Activated CD4-positive, alpha-beta T cell treated with anti-CD3 and anti-CD28 coated beads, Interleukin-2, Interleukin-4, amounts not matched to agents 100 ng/mL and 50 ng/mL, durations not matched to agents 16 hours and 8 hours (primary cell): ENCODE results near the gene EIF1.
"Not testable (repeated sequence)": the region's sequence is repeated elsewhere in the genome, so short reads cannot be mapped to it uniquely, and the experiment has no call there.

ENCODE experiments used
- DNase-seq: peaks from one replicate; pipeline ENCODE4 v3.0.0-alpha.2; 2020; ENCODE audit warnings: low spot score

Gene EIF1

DNA sequence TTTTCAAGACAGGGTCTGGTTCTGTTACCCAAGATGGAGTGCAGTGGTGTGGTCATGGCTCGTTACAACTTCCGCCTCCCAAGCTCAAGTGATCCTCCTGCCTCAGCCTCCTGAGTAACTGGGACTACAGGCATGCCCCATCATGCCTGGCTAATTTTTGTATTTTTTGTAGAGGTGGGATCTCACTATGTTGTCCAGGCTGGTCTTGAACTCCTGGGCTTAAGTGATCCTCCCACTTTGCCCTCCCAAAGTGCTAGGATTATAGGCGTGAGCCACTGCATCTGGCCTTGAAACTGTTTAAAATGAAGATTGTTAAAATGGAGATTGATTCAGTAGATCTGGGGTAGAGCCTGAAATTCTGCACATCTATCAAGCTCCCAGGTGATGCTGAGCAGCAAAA, 12.2 kb downstream of the EIF1 start:
- not testable (repeated sequence) for DNase-seq

DNA sequence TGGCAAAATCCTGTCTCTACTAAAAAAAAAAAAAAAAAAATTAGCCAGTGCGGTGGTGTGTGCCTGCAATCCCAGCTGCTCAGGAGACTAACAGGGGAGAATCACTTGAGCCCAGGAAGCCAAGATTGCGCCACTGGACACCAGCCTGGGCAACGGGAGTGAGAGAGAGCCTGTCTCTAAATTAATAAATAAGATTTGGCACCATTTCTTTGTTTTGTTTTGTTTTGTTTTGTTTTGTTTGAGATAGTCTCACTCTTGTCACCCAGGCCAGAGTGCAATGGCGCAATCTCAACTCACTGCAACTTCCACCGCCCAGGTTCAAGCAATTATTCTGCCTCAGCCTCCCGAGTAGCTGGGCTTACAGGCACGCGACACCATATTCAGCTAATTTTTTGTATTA, 14.0 kb downstream of the EIF1 start:
- no peak for DNase-seq

DNA sequence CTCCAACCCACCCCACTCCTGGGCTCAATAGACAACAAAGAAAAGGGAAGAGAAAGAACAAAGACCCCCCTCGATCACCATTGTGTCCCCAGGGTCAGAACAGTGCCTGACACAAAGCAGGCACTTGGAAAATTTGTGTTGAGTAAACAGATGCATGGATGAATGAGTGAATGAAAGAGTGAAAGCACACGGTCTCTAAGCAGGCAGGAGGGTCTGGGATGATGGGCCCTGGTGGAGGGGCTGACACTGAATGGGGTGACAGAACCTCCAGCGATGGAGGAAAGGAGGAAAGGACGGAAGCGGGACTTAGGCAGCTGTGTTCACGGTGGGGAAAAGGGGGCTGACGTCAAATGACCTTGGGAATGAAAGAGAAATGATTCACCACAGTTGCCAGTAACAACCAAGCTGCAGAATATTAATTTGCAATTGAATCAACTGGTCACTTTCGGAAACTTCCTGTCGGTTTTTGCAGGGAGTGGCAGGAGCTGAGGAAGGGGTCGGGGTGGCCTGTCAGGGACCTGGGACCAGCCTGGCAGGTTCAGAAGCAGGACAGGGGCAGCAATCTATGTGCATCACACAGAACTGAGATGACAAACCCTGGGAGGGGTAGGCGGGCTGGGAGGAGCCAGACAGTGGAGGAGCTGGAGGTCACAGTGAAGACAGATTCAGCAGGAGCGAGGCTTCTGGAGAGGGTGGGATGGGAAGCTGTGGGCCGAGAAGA, 16.7 kb downstream of the EIF1 start:
- no peak for DNase-seq

DNA sequence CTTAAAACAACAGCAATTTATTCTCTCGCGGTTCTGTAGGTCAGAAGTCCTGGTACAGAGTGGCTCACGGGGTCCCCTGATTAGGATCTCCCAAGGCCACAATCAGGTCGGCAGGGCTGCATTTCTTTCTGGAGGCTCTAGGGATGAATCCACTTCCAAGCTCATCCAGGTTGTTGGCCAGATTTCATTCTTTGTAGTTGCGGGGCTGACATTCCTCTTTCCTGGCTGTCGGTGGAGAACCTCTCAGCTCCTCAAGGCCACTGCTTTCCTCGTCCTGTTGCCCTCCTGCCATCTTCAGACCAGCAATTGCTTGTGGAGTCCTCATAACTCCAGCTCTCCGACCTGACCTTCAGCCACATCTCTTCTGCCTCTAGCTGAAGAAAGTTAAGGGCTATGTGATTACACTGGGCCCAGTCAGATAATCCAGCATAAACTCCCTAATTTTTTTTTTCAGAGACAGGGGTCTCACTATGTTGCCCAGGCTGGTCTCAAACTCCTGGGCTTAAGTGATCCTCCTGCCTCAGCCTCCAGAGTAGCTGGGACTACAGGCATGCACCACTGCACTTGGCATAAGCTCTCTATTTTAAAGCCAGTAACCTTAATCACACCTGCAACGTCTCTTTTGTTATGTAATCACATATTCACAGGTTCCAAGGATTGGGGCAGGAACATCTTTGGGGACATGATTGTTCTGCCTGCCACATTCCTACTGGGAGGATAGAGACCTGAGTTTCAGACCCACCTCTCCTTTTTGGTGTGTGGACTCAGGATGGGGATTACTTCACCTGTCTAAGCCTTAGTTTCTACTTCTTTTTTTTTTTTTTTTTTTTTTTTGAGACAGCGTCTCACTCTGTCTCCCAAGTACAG, 19.4 kb downstream of the EIF1 start:
- no peak for DNase-seq

DNA sequence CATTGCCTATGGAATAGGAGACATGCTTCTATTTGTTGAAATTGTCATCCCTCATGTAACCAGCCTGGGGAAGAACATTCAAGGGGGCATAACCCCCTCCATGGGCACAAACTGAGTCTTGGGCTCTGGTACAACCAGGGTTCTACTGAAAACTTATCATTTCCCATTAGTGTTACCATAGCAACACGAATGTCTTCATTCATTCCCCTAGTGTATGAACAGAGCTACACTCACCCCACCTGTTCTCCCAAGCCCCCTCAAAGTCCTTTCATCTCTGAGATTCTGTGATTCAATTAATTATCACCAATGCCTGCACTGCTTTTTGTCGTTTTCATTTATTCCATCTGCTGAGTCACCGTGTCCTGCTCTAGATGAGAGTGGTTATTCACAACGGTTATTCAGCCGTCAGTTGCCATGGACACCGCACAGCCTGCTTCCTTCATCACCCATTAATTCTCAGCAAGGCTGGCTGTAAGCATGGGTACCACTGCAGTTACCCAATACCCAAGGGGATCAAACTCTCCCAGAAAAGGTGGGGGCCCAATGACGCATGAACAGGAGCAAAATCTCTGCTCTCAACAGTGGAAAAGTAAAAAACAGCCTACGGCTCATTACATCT, 21.9 kb downstream of the EIF1 start:
- no peak for DNase-seq

DNA sequence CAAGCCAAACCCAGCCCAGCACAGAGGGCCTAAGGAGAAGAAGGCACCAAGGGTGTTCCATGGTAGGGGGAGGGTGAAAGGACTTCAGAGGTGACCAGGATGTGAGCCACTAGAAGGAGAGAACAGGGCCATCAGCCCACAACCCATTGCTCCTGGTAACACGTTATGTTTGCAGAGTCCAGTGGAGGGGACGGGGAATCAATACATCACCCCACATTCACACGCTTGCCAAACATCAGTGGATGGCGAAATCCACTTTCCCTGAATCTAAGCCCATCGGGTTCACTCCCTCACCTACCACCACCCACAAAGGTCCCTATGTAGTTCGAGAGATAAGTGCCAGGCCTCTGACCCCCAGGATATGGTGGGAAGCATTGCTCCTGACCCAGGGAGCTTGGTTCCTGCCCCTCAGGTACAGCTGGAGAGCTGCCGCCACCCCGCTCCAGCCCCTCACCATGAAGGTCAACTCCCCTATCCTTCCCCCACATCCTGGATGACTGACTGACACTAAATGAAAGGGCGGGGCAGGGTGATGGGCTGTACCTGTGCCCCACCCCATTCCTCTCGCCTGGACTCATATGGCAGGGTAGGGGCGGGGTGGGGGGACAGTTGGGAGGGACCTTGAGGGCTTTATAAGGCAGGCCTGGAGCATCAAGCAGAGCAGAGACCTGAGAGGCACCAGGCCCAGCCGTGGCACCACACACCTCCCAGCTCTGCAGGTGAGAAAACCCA, 23.1 kb downstream of the EIF1 start, which contains the start of gene GAST:
Gene GAST (plus strand): TSS at position 663 of the 732 bp plus-strand sequence. CDS start 3,106 bp downstream, outside the sequence.
- no peak for DNase-seq

DNA sequence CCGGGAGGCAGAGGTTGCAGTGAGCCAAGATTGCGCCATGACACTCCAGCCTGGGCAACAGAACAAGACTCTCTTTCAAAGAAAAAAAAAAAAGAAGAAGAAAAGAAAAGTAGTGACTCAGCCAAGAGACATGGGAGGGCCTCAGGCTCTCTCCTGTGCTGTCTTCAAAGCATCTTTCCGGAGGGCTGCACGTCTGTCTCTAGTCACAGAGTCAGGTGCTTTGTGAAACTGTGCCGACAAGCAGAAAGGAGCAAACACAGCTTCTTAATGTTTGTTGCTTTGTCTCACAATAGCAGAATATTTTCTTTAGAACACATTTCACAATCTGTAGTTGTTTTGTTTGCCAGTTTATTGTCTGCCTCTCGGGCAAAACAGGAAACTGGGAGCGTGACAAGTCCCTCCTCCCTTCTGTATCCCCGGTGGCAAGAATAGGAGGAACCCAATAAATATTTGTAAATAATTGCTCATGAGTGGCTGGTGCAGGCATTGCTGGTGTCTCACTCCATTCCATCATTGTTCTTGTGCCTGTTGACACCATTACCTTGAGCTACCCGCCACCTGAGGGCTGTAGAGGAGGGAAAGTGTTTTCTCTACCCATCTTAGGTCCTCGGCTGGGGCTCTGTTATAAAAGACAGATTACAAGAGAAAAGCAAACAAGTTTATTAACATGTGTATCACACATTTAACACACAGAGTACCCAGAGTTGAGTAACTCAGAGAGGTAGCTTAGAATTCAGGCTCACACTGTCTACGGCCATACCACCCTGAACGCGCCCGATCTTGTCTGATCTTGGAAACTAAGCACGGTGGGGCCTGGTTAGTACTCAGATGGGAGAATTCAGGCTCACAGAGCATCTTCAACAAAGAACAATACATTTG, 29.0 kb downstream of the EIF1 start:
- no peak for DNase-seq

DNA sequence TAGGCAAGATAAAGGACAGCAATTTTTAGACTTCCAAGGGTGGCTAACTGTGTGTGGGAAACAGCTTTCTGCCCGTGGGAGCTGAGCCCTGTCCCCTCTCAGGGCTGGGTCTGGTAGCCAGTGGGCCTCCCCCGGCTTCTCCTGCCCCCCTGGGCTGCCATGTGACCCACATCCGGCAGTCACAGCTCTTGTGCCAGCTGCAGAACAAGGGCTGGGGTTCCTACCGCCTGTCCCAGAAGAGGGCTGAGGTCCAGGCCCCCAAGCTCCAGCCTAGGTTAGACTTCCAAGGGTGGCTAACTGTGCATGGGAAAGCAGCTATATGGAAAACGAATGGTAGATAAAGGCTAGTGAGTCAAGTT, 29.6 kb downstream of the EIF1 start:
- no peak for DNase-seq

DNA sequence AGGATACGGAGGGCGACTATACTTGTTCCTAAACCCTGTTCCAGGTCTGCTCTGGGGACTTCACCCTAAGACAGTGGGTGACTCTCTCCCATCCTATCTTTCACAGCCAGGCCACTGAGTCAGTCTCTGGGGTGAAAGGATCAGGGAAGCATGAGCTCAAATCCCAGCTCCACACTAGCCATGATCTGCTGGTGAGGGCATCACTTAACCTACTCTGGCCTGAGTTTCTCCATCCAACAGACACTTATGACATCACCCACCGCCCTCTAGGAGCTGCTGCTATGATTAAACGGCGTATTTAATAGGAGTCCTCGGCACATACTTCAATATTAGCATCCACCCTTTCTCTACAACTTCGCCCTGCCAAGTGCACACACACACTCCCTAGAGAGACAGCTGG, 33.5 kb downstream of the EIF1 start:
- DNase-seq = no peak

DNA sequence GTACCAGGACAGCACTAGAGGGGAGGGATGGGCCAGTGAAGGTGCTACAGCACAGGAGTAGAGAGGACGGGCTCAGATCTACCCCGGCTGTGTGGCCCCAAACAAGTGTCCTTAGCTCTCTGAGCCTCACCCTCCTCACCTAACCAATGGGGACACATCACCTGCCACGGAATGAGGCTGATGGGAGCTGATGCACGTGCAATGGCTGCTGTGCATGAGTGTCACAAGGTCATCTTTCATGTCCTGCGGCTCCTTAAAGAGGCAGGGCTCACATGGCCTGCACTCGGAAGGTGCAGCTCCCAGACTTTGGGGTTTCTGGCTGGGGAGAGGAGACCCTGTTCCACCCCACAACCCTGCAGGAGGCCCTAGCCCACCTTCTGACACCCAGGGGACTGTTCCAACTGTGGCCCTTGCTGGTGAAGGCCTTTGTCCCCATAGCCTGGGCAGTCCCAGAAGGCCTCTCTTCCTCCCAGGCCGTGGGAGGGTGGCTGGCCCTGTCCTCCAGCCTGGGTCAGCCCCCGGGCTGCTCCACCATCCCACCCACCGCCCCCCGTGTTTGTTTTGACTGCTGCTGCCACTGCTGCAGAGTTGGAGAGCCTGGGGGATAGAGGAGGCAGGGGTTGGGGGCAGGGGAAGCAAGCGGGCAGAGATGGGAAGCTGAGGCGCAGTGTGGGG, 35.3 kb downstream of the EIF1 start:
- DNase-seq = no peak

DNA sequence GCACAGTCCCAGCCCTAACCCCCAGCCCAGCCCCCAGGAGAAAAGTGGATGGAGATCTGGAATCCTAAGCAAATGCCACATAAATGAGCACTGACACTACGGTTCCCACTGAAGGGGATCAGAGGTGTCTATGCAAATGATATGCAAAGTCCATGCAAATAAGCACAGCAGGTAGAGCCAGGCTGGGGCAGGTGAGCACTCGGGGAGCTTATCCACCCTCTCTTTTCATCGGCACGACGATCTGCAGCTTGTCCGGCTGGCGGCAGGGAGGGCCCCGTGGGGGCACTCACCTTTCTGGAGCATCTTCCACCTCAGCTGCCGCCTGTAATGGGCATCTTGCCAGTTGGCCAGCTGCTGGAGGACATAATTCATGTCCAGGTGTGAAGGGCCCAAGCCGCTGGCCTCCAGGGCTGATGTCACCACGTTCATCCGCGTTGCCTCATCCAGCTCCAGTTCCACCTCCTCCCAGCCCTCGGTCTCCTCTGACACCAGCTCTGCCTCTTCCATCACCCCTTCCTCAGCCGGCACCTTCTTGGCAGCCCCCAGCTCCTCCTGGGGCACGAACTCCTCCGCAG, 35.9 kb downstream of the EIF1 start:
- no peak for DNase-seq

DNA sequence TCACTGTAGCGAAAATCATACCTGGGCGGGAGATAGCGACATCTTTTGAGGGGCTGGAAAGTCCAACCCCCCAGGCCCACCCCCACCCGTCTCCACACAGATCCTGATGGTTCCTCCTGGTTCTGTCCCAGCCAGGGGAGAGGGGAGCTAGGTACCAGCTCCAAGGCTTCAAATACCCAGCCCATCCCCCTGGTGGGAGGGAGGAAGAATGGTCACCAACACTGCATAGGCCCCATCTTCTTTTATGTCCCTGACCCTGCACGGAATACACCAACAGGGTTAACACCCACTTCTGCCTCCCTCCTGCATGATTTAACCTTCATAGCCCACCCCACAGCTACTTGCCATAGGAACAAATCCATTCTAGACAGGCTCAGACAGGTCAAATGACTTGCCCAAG, 36.4 kb downstream of the EIF1 start:
- no peak for DNase-seq

DNA sequence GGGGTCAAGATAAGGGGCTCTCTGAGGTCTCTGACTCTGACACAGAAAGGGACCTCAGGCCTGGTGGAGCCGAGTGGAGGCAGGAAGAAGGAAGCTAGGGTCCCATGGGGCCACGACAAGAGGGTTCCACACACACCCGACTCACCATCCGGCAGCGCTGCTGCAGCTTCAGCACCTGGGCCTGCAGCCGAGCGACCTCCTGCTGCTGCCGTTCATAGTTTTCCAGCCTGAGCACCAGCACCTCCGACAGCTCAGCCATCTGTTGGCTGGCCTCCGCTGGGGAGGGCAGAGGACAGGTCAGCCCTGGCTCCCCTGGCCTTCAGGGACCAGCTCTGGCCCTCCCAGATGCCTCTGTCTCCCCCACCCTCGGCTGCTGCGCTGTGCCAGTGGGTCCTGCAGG, 39.4 kb downstream of the EIF1 start:
- DNase-seq = no peak

DNA sequence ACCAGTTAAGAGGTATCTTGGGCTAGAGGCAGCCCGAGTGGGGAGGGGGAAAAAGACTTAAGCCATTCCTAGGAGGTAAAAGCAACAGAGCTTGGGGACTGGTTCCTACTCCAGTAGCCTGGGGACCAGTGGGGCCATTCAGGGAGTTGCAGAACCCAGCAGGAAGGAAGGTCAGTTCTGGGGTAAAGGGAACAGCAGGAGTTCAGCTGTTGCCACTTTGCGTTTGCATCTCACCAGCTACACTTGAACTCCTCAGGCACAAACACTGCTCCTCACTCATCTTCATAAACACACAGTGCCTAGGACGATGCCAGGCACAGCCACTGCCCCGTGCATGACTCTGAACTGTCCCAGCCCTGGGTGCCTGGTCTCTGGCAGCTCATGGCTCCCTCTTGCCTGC, 41.8 kb downstream of the EIF1 start:
- DNase-seq = no peak

DNA sequence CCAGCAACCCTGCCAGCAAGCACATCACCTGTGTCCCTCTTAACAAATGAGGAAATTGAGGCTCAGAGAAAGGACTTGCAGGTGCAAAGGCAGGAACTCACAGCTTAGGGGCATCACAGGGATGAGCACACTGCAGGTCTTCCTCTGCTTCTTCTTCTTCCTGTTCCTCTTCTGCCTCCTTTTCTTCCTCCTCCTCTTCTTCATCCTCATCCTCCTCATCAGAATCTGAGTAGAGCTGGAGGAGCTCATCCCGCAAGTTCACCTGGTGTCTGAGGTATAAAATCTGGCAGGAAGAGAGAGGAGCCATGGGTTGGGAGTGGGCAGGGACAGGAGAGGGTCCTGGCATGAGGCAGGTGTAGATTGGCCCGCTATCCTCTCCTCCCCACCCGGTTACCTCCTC, 43.2 kb downstream of the EIF1 start:
- DNase-seq = no peak

DNA sequence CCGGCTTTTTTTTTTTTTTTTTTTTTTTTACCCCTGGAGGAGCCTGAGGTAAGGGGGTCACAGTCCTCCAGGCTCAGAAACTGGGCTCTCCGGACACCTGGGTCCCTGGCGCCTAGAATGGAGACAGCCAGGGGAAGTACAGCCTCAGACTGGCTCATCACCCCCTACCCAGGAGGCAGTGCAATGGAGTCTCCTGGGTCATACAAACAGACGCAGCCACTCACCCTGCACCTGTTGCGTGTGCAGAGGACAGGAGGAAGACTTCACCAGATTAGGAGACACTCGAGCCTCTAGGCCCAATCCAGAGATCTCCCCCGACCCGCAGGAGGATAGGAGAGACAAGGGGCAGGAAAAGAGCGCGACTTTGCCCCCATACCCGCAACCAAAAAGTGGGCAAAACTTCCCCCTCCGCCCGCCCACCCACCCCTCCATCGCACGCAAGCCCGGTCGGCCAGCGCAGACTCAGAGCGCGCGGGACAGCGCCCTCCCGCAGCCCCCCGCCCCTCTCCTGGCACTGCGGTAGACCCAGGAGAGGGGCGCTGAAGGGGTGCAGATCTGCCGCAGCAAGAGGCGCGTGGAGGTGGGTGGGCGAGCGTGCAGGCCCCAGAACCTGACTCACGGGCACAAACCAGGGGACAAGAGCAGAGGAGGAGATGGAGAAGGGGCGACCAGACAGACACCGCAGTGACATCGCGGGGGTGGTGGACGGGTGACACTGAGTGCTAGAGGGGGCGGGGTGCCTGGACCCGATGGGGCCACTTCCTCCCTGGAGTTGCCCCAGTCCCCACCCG, 44.9 kb downstream of the EIF1 start:
- DNase-seq = no peak

DNA sequence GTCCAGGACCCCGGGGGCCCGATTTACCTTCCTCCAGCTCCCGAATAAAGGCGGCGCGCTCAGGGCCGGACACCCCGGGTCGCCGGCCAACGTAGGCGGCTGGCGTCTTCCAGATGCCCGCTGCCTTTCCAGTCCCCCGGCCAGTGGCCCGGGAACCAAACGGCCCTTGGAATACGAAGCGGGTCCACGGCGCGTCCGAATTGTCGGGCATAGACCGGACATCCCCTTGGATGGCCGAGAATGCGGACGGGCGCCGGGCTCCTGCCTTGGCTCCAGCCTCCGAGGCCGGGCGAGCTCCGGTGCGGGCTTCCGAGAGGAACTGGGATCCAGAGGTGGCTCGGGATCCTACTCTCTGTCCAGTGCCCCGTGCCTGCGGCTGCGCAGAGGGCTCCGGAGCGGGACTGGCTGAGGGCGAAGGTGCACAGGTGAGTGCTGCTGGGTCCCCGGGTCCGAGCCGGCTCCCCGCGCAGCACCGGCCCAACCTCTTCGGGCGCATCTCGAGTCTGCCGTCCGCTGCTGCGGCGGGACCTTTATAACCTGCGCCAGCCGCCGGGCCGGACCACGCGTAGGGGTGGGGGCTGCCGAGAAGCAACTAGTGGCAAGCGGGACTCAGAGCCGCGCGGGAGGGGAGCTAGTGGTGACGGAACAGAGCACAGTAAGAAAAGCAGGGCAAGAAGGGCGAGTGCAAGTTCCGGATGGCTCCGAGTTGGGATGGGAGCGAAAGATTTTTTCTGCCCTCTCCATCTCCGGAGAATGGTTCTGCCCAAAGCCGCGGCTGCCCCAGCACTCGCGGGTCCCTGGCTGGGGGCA, 45.7 kb downstream of the EIF1 start, which contains the start of gene HAP1:
Gene HAP1 (minus strand): TSS at position 505 of the 810 bp plus-strand sequence. CDS start 9 bp downstream, at position 496.
- DNase-seq = no peak

DNA sequence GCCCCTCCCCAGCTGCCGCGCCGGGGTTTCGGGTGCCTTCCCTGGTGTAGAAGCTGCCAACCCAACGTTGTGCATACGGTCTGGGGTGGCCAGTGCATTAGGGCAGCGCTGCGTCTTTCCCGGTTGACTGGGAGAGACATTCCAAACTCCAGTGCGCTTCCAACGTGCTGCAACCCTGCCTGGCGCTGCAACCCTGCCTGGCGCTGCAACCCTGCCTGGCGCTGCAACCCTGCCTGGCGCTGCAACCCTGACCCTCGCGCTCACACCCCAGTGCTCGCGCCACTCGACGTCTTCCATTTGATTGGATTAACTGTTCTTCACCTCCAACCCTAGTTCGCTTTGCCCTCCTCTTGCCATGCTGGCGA, 46.2 kb downstream of the EIF1 start:
- no peak for DNase-seq

DNA sequence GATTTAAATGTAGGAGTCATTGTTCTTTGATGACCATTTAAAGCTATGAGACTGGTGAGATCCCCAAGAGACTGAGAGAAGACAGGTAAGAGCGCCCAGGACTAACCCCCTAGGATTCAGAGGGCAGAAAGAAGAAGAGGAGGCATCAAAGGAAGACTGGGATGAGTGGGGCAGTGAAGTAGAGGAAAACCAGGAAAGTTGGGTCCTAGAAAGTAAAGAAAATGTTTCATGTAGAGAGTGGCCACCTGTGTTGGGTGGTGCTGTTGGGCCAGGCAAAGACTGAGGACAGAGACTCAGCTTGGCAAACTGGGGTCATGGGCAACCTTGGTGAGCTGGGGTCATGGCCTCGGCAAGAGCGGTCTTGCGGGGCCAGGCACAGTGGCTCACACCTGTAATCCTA, 47.1 kb downstream of the EIF1 start:
- no peak for DNase-seq
